SK-N-MC (cell line): Measurements from ENCODE around the gene PRKCZ.

Source experiments
- EZH2 ChIP-seq: fragments of 200-600 bp; sonication (generic); IDR thresholded peaks from one replicate; pipeline ENCODE4 v1.6.1; 2017; ENCODE audit warnings: antibody characterized with exemption
- POLR2AphosphoS5 ChIP-seq: IDR thresholded peaks from 2 replicates; pipeline ENCODE4 v1.6.1; 2012; ENCODE audit warnings: mild to moderate bottlenecking, low read depth, low read length, borderline replicate concordance

DNA sequence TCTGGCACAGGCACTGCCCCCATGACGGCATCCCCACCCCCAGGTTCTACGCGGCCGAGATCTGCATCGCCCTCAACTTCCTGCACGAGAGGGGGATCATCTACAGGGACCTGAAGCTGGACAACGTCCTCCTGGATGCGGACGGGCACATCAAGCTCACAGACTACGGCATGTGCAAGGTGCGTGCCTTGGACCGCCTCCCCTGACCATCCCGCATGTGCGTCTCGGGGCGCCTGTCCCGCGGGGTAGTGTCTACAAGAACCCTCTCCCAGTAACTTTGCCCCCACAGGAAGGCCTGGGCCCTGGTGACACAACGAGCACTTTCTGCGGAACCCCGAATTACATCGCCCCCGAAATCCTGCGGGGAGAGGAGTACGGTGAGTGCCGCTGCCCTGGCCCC, 121.8 kb downstream of the PRKCZ start:
- TF ChIP-seq POLR2AphosphoS5 = no peak
- no peak for TF ChIP-seq EZH2
